Fibroblast of skin of left quadriceps (primary cell): ENCODE measurements around the gene LARGE2.
A peak's percentile ranks its signal among the peaks of the same experiment; 100 is the strongest.
"Not testable (repeated sequence)": the region's sequence is repeated elsewhere in the genome, so short reads cannot be mapped to it uniquely, and the experiment has no call there.

Experiments
- DNase-seq, 2 experiments: peaks; one replicate each; pipeline ENCODE4 v3.0.0-alpha.2; 2013; ENCODE audit warnings: low read depth in 2 of 2

The LARGE2 gene

DNA sequence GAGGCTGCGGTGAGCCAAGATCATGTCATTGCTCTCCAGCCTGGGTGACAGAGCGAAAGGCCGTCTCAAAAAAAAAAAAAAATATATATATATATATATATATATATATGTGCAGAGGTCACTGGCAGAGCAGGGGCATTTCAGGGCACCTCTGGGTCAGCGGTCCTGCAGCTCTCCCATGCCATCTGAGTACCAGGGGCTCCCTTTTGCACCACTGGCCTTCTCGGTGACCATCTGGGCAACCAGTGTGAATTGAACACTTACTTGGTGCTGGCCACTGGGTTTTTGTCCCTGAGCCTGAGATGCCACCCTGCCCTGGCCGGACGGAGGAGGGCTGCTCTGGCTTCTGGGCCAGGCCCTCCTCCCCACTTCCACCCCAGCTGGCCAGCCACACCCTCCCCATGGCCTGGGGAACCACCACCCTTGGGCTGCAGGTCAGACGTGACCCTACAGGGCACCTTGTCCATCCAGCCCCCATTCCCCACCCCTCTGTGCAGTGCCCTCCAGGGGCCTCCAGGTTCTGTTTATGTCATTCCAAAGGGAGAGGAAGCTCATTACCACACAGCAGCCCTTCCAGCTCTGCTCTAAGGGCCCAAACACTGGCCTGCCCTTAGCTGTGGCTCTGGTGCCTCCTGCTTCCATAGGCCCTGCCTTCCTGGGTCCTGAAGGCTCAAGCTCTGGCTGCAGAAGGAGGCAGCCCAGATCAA is 26.8 kb upstream of the LARGE2 start:
- no peak for DNase-seq

DNA sequence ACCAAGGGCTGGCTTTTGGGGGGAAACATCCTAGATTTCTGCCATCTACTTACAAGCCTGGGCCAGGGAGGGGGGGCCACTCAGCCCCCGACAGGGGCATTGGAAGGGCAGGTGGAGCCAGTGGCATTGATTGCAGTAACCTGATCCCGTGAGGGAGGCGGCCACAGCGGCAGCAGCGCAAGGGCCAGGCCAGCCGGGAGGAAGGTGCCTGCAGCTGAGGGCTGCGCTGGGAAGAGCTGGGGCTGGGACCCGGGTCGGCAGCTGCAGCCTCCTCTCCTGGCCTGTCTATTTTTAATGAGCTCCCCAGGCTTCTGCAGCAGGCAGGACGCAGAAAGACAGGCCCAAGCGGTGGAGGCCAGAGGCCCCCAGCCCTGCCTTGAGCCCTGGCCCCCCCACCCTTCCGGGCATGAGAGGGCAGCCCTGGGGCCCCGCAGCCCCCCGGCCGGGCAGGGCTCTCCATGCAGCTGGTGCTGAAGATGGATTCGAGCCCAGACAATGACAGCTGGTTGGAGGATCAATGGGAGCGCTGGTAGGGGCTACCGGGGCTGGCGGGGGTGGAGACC is 26.0 kb upstream of the LARGE2 start:
- DNase-seq: no peak

DNA sequence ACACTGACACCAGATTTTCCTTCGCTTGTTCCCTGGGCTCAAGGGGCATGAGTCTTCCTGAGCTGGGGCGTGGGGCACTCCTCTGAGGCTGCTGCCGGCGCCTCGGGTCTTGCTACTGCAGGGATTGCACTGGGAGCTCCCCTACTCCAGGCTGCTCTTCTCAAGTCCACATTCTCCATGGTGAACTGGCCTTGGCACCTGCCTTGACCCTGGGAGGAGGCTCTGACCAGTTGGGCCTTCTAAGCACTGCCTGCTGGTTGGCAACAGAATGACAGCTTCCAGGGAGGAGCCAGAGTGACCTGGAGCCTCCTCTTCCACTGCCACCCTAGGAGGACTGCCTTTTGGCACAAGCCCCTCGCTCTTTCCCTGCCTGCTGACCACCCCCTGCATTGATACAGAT is 24.9 kb upstream of the LARGE2 start:
- no peak for DNase-seq

DNA sequence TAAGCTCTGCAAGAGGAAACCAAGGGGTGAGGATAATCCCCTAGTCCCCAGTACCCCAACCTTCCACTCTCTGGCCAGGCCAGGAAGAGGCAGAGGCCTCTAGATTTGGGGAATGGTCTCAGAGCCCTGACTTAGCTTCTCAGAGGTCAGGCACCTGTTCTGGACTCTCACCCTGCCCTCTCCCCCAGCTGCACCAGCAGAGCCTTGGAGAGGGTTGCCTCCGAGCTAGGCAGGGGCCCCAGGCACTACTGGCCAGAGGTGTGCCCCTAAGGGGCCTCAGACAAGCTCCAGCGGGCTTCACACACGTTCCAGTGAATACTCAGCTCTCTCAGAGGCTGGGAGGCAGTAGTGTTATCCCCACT is 23.4 kb upstream of the LARGE2 start:
- no peak for DNase-seq

DNA sequence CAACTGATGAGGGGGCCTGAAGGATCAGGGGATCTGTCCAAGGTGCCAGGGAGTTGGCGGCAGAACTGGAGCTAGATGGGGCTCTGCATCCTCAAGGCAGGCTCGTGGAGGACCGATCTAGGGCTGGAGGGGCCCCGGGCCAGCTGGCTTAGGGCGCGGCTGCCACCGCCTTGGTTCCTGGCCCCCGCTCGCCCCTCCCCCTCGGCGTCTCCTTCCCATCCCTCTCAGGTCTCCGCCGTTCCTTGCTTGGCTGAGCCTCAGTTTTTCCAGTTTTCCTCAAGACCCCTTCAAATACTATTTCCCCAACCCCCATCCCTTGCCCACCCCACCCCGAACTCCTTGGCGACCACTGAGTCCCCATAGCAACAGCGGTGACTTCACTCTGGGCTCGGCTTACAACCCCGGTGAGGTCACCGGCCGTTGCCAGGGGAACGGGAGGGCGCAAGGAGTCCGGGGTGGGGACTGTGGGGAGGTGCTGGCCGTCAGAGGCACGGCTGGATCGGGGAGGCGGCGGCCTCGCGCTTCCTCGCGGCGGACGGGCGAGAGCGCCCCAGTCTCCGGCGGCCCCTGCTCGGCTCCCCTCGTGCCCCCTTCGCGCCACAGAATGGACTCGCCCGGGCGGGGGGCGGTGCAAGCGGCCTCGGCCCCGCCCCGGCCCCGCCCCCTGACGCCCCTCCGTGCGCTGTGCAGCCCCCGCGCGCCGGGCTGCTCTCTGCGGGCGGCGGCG is 22.8 kb upstream of the LARGE2 start:
- peak; percentile 69 for DNase-seq

DNA sequence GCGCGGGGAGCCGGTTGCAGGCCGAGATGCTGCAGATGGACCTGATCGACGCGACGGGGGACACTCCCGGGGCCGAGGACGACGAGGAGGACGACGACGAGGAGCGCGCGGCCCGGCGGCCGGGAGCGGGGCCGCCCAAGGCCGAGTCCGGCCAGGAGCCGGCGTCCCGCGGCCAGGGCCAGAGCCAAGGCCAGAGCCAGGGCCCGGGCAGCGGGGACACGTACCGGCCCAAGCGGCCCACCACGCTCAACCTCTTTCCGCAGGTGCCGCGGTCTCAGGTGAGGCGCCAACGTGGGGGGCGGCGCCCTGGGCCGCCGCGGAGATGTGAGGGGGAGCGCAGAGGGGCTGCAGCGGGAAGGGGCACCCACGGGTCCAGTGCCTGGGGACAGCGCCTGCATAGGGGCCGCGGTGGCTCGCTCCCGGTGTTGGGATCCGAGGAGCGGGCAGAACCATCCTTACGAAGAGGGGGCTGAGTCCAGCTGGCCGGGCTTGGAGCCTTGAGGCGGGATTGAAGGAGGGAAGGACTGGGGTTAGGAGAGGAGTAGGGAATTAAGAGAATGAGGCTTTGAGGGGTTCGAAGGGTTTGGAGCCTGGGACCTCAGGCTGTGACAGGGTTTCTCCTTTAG is 22.2 kb upstream of the LARGE2 start:
- not testable (repeated sequence) for DNase-seq

DNA sequence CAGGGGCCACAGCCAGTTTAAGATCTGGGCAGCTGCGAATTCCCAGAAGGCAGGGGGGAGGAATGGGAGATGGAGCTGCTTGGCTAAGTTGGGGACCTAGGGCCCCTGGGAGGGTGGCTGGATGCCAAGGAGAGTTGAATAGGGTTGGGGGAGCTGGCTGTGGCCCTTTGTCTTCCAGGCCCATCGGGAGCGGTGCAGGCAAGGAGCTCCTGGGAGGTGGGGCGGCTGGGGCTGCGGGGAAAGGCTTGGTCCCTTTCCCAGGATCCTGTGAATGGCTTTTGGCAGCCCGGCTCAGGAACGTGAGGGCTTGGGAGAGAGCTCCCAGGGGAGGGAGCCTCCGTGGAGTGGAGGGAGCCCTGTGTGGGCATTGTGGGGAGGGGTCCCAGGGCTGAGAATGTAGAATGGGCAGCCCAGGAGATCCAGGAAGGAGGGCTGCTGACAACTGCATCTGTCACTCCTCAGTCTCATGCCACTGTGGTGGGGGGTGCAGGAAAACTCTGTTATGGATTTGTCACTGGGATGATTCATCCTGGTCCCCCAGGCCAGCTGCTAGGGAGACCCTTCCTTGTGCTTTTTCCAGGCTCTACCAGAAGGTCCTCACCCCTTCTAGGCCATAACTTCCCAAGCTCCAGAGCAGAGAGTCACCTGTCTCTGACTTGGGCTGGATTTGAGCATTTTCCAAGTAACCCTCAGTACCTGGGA is 21.4 kb upstream of the LARGE2 start:
- DNase-seq: no peak

DNA sequence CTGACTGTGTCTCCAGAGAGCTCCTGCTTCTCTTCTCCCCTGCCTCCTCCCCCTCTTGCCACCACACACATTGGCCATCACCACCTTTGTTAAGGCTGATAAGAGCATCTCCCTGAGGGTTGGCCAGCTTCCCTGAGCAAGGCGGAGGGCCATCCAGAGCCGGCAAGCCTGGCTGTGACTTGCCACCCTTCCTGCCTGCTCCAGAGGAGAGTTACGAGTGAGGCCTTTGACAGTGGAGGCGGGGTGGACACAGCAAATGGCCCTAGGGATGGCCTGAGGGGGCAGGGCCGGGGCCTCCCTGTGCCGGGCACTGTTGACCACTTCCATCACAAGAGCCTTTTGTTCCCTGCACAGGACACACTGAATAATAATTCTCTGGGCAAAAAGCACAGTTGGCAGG is 20.8 kb upstream of the LARGE2 start:
- DNase-seq: no peak

DNA sequence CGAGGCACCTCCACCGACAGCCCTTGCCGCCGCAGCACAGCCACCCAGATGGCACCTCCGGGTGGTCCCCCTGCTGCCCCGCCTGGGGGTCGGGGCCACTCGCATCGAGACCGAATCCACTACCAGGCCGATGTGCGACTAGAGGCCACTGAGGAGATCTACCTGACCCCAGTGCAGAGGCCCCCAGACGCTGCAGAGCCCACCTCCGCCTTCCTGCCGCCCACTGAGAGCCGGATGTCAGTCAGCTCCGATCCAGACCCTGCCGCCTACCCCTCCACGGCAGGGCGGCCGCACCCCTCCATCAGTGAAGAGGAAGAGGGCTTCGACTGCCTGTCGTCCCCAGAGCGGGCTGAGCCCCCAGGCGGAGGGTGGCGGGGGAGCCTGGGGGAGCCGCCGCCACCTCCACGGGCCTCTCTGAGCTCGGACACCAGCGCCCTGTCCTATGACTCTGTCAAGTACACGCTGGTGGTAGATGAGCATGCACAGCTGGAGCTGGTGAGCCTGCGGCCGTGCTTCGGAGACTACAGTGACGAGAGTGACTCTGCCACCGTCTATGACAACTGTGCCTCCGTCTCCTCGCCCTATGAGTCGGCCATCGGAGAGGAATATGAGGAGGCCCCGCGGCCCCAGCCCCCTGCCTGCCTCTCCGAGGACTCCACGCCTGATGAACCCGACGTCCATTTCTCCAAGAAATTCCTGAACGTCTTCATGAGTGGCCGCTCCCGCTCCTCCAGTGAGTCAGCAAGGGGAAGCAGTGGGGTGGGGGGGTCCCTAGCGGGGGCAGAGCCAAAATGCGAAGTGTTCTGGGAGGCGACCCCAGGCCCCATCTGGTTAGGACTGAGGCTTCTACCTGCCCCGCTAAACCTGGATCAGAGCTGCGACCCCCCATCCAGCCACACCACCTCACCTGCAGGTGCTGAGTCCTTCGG is 19.7 kb upstream of the LARGE2 start:
- no peak for DNase-seq

DNA sequence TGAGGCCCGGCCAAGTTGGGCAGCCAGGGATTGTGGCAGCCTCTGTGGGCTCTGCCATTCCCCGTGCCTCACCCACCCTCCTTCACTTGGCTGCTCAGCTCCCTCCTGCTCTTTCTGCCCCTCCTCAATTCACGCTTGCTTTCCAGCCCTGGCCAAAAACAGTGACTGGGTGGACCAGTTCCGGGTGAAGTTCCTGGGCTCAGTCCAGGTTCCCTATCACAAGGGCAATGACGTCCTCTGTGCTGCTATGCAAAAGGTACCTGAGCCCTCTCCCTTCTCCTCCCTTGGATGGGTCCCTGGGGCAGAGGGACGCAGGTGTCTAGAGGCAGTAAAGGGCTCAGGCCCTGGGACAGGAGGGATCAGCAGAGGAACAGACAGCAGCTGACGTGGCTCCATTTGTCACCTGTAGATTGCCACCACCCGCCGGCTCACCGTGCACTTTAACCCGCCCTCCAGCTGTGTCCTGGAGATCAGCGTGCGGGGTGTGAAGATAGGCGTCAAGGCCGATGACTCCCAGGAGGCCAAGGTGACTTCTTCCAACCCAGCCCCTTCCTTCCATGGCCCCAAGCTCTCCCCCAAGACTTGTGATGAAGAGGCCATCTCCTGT is 18.0 kb upstream of the LARGE2 start:
- no peak for DNase-seq

DNA sequence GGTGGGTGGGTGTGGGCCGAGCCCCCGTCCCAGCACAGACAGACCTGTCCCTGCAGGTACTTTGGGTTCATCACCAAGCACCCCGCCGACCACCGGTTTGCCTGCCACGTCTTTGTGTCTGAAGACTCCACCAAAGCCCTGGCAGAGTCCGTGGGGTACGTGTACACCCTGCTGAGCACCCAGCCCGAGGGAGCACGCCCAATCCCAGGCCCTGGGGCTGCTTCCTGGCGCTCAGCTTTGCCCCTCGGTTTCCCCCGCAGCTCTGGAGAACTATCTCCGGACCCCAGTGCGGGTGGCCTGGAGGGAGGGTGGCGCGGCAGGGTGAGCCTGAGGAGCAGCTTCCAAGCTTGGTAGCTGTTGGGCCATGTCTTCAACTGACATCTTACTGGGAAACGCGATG is 17.4 kb upstream of the LARGE2 start:
- DNase-seq: no peak

DNA sequence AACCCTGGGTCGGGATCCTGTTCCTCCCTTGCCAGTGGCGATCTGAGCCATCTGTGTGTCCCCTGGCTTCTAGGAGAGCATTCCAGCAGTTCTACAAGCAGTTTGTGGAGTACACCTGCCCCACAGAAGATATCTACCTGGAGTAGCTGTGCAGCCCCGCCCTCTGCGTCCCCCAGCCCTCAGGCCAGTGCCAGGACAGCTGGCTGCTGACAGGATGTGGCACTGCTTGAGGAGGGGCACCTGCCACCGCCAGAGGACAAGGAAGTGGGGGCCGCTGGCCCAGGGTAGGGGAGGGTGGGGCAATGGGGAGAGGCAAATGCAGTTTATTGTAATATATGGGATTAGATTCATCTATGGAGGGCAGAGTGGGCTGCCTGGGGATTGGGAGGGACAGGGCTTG is 16.9 kb upstream of the LARGE2 start:
- not testable (repeated sequence) for DNase-seq

DNA sequence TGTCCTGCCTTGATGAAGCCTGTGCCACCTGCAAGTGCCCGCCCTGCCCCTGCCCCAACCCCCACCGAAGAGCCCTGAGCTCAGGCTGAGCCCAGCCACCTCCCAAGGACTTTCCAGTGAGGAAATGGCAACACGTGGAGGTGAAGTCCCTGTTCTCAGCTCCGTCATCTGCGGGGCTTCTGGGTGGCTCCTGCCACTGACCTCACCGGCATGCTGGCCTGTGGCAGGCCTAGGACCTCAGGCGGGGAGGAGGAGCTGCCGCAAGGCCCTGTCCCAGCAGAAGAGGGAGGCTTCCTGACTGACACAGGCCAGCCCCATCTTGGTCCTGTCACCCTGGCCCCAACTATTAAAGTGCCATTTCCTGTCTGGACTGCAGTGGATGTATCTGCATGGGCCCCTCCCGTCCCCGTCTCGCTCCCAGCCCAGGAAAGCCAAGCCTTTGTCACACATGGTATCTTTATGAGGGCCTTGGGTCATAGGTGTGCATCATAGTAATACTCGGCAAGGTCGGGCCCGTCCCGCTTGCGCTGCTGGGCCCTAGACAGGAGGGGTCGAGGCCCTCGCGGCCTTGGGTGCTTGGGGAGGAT is 16.3 kb upstream of the LARGE2 start:
- DNase-seq: no peak

DNA sequence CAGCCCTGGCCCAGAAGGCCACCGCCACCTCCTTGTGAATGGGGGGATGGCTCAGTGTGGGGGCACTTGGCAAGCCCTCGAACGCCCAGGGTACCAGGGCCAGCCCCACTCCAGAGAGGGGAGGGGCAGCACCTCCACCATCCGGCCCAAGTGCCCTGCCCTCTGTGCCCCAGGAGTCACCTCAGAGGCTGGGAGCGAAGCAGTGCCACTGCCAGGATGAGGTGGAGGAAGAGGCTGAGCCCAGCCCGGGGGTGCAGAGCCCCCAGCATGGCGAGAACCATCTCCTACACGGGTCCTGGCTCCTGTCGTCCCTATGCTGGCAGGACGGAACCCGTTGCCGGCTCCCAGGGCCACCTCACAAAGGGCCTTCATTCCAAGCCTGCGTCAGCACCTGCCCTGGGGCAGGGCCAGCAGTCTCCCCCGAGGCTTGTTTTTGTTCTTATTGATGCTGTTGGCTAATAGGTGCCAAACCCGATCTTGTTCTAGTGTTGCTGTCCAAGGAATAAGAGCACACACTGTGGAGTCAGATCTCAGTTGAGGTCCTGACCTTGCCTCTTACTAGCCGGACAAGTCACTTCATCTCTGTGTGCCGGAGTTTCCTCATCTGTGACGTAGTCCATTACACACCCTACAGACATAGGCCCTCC is 15.4 kb upstream of the LARGE2 start, which contains the start of gene FREY1:
Gene FREY1 (minus strand): TSS at position 307 of the 647 bp plus-strand sequence. CDS start 26 bp downstream, at position 281.
- no peak for DNase-seq

DNA sequence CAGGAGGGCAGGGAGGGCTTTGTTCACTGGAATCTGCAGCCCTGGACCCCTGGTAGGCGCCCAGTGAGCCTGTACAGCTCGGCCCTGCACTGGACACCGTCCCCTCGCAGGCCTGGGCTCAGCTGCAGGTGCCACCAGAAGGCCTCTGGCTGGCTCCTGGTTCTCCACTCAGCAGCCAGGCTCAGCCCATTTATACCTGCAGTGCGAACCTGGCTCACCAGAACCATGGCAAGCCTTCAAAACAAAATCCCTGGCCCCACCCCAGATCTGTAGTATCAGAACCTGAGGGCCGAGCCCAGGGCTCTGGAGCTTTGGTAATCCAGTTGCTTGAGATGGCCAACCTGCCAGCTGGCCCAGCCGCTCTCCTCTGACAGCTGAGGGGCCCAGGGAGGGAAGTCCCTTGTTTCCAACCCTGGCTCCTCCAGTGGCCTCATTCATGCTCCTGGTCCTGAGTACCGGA is 14.5 kb upstream of the LARGE2 start:
- DNase-seq: no peak

DNA sequence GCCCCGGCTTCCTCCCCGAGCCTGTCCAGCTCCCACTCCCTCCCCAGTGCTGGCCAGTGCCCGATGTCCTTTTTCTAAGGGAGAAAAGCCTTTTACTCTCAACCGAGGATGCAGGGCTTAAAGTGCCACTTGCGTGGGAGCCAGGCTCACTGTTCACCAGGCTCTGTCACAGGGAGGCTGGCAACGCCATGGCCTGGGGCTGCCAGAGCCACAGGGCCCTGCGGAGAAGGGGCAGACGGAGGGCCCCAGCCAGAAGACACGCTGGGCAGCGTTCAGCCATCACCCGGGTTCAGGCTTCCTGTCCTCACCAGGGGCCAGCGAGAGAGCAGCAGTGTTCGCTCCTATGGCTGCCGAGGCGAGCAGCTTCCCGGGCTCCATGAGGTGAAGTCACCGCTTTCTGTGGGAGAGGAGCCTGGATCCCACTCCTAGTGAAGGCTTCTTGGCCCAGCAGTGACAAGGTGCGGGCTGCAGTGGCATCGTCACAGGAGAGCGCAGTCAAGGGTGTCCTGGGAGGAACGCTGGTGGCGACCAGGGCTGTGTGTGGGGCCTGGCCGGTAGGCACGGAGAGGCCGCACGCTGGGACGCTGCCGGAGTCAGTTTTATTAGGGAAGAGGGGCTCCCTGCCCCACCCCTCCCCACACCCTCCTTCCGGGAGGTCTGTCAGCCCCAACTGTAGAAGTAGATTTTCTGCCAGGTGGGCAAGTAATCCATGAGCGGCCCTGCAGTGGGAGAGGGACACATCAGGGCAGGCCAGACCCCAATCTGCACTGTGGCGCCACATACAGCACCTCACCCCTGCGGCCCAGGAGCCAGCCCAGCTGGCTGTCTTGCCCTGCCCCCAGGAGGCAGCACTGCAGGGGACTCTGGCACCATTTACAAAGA is 12.6 kb upstream of the LARGE2 start:
- no peak for DNase-seq

DNA sequence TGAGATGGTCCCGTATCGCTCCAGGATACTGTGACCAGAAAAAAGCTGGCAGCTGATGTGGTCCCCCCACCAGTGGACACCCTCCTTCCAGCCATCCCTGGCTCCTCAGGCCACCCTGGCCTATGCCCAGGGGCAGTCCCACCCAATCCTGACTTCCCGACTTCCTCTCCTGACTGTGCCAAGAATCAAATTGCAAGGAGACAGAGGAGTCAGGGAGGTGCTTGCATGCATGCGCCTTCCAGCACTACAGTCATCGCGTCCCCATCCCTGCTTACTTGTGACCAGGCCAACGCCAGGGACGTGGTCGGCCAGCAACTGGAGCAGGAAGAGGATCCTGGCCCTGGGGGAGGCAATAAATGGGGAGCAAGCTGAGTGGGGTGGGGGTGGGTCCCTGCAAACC is 11.8 kb upstream of the LARGE2 start:
- DNase-seq: no peak

DNA sequence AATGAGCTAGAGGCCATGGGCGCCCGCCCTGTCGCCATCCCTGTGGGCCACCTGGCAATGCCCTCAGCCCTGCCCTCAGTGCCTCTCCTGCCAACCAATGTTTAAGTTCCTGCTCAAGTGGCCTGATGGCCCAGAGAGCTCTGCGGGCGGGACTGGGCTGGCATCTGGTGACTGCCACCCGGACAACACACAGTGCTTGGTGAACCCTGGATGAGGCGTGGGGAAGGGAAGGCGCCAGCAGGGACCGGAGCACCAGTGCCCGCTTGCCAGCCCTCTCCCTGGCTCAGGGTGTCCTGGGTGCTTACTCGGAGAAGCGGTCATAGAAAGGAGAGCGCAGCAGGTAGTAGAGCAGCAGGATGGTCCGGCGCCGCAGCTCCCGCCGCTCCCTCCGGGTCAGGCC is 8.9 kb upstream of the LARGE2 start:
- no peak for DNase-seq
